Gastroesophageal sphincter (tissue), 3 donors: ENCODE results near the gene HTR7.

Experiments
- POLR2A ChIP-seq, 2 donors: fragments of 450-650 bp; IDR thresholded peaks; one replicate each; pipeline ENCODE4 v1.6.1; 2017; ENCODE audit warnings: antibody characterized with exemption in 2 of 2, mild to moderate bottlenecking in 2 of 2, moderate library complexity in 1 of 2
- TF ChIP-seq, protein P1 (sequence below), 4 experiments: fragments of 200-600 bp in 2 of 4; fragments of 450-650 bp in 2 of 4; sonication (generic) in 1 of 4; IDR thresholded peaks; one replicate each; pipeline ENCODE4 v1.5.1; 2017 to 2019; ENCODE audit warnings: antibody characterized with exemption in 4 of 4, mild to moderate bottlenecking in 2 of 4, moderate library complexity in 2 of 4

- TF ChIP-seq, protein P1, sequence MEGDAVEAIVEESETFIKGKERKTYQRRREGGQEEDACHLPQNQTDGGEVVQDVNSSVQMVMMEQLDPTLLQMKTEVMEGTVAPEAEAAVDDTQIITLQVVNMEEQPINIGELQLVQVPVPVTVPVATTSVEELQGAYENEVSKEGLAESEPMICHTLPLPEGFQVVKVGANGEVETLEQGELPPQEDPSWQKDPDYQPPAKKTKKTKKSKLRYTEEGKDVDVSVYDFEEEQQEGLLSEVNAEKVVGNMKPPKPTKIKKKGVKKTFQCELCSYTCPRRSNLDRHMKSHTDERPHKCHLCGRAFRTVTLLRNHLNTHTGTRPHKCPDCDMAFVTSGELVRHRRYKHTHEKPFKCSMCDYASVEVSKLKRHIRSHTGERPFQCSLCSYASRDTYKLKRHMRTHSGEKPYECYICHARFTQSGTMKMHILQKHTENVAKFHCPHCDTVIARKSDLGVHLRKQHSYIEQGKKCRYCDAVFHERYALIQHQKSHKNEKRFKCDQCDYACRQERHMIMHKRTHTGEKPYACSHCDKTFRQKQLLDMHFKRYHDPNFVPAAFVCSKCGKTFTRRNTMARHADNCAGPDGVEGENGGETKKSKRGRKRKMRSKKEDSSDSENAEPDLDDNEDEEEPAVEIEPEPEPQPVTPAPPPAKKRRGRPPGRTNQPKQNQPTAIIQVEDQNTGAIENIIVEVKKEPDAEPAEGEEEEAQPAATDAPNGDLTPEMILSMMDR (IDR thresholded peaks at IDR 0.05): no peak
- no peak for TF ChIP-seq POLR2A (IDR thresholded peaks at IDR 0.05)
Observed at GRCh38 chr10:90859321-90859751, 1.5 kb upstream of the HTR7 start.
